HG03108 (cell line): ENCODE data around the gene MDM2.
A peak's percentile ranks its signal among the peaks of the same experiment; 100 is the strongest.

Experiments used
- ATAC-seq: cut with Tn5 transposase; IDR thresholded peaks from one replicate; pipeline ENCODE4 v1.9.1; 2021; ENCODE audit warnings: moderate library complexity; ENCODE audit not compliant: unreplicated experiment

Gene MDM2

DNA sequence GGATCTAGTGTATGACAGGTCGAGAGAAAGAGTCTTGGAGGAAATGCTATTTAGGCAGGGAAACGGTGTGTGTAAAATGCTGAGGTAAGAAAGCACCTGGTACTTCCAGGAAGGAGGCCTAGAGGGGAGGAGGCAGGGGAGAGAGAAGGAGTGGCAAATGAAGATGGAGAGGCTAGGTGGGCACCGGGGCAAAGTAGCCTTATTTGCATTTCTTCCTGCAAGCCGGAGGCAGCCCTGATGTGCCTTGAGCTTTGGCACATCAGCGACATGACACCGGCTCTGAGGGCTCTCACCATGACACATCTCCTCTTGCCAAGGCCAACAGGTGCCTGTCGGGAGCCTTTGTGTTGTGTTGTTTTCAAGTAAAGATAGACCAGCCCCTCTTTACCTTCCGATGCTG lies 63.4 kb downstream of the MDM2 start:
- no peak for ATAC-seq

DNA sequence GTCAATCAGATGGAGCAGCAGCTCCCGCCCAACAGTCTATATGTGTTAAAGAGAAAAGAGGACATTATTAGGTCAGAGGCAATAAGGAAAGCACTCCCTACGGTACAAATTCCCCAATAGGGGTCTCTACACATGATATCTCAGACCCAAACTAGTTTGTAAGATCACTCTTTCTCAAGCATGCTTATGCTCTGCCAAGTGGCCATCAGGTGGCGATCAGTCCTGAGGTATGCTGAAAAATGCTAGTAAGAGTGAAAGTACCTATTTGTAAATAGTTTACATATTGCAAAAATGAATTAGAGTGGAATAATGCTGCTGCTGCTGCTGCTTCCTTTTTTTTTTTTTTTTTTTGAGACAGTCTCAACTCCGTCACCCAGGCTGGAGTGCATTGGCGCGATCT lies 63.9 kb downstream of the MDM2 start:
- no peak for ATAC-seq

DNA sequence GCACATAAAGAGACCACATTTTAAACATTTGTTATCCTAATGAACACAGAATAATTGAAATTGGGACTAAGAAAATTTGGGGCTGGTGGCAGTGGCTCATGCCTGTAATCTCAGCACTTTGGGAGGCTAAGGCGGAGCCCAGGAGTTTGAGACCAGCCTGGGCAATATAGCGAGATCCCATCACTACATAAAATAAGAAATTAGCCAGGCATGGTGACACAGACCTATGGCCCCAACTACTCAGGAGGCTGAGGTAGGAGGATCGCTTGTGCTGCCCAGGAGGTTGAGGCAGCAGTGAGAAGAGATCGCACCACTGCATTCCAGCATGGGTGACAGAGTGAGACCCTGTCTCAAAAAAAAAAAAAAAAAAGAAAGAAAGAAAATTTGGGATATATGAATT lies 65.3 kb downstream of the MDM2 start:
- no peak for ATAC-seq

GRCh38 chr12:68876461-68876860 lies 68.5 kb downstream of the MDM2 start:
- no peak for ATAC-seq

DNA sequence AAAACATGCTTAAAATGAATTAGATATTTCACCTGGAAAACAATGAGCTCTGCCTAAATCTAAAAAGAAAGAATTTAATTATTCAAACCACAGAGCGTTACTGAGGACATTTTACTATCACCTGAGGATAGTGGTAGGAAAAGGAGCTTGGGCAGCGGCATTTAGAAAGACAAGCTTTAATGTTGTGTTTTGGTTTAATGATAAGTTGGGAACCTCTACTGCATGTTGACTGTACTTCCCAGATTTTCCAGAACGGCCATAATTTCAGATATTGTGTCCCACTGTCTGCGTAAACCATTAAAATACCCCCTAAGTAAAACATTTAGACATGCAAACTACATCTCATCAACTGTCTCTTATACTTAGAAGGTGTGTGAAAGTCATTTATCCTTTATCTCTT lies 69.6 kb downstream of the MDM2 start:
- no peak for ATAC-seq

GRCh38 chr12:68878283-68878682 lies 70.3 kb downstream of the MDM2 start:
- ATAC-seq: no peak

DNA sequence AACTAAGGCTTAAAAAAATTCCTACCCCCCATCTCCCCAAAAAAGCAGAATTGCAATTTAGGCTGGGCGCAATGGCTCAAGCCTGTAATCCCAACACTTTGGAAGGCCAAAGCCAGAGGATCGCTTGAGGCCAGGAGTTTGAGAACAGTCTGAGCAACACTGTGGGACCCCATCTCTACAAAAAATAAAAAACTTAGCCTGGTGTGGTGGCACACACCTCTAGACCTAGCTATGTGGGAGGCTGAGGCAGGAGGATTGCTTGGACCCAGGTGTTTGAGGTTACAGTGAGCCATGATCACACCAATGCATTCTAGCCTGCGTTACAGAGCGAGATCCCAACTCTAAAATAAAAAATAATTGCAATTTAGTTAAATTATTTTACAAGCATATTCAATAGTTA lies 70.9 kb downstream of the MDM2 start:
- no peak for ATAC-seq

DNA sequence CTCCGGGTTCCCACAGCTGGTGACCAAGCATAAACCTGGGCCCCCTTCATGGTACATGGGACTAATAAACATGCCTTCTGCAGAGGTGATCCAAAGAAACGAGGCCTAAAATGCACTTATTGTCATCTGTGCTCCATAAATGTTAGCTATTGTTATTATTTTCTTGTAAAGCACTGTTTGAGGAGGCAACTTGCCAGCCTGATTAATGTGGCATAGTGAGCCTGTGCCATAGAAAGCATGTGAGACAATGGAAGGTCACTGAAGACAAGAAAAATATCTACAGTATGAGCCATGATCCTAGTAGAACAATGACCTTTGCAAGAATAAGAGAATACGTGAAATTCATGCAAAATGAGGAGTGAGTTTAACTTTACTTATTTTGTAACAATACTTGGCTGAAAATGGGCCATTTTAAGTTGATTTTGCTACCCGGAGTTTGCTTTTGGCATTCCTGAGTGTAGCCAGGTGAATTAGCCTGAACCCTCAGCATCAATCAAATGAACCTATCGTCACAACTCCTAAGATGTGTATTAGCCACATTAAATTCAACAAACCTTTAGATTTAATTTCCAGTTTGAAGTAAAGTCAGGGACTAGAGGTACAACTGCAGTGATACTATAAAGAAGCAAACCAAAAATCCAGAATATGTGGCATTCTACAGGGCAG lies 72.8 kb downstream of the MDM2 start:
- ATAC-seq: no peak

DNA sequence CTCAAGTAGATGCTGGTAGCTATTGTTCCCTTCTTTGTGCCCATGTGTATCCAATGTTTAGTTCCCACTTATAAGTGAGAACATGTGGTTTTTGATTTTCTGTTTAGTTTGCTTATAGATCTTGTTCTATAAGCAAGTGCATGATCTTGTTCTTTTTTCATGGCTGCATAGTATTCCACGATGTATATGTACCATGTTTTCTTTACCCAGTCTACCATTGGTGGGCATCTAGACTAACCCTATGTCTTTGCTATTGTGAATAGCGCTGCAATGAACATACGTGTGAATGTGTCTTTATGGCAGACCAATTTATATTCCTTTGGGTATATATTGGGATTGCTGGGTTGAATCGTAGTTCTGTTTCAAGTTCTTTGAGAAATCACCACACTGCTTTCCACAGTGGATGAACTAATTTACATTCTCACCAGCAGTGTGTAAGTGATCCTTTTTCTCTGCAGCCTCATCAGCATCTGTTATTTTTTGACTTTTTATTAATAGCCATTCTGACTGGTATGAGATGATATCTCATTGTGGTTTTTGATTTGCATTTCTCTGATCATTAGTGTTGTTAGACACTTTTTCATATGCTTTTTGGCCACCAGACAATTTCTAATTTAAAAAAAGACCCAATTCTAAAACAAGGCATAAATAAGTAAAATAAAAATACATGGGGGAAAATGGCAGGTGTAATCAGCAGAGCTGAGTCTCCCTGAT lies 74.4 kb downstream of the MDM2 start:
- no peak for ATAC-seq

DNA sequence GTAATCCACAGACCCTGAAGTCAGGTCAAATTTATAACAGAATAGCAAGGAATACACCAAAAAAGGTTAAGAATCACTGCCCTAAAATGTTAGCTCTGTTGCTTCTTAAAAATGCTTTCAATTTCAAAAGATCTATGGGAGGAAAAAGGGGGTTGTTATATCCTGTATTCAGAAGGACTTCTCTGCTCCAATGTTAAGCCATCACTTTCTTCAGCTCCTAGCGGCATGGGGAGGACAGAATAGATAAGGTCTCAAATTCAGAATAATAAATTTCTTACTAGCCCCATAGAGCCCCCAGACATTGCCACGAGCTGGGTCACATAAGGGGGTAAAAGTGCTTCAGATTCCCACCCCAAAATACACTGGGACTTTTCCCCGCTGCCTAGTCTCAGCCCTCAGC lies 75.2 kb downstream of the MDM2 start:
- ATAC-seq: no peak

GRCh38 chr12:68884251-68884650 lies 76.3 kb downstream of the MDM2 start:
- ATAC-seq: no peak

DNA sequence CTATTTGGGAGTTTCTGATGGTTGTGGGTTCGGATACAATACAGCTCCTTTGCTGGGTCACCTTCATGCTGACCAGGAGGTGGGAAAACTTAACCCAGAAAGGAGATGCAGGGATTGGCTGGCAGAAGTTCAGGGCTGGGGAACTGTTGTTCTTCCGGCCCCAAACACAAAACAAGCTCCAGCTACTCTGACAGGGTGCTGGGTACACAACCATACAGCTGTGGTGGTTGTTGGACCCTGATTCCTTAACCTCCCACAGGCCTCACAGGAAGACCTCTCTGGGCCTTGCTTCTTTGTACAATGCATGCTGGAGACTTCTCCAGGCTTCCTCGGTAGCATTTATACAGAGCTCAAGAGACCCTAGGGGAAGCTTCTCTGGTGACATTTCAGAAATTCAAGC lies 77.4 kb downstream of the MDM2 start:
- no peak for ATAC-seq

- ATAC-seq: no peak
These were observed 78.9 kb downstream of the MDM2 start for GRCh38 chr12:68886636-68887572.

GRCh38 chr12:68887641-68888040 lies 79.7 kb downstream of the MDM2 start:
- ATAC-seq: no peak

- no peak for ATAC-seq
These were observed 80.3 kb downstream of the MDM2 start for GRCh38 chr12:68888243-68888642.

DNA sequence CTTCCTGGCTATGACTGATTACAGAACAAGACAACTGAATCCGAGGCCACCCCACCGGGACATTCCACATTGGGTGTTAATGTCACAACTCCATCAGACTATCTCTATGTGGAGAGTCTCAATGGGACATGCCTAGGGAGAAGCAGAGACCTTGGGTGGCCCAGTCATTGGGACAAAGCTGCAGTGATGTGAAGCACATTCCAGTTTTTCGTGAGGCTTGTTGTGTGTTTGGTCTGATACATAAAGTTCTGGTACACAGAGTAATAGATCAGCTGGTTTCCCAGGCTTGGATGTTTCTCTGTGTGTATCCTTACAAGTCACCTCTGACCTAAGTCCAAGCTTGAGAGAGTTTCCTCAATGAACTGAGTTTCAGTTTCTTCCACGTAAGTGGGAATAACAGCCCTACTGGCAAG lies 82.7 kb downstream of the MDM2 start:
- no peak for ATAC-seq

GRCh38 chr12:68891141-68891540 lies 83.2 kb downstream of the MDM2 start:
- ATAC-seq: no peak

DNA sequence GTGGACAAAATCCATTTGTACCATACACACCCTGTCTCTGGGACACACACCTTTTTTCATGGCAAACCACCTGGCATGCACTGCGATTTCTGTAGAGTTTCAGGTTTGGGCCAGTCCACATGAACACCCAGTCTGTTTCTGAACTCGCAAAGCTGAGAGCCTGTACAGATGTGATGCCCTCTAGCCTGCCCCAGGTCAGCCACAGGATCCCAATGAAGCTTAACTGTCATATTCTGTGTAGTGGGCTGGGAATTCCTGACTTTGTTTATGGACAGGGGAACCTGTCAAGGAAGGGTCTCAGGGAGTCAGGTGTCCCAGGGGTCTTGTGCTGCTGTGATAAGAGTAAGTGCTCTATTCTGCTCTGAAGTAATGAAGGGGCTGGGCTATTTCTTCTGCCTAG lies 85.2 kb downstream of the MDM2 start:
- ATAC-seq: no peak

- ATAC-seq: no peak
These were observed 85.8 kb downstream of the MDM2 start for GRCh38 chr12:68893741-68894140.

DNA sequence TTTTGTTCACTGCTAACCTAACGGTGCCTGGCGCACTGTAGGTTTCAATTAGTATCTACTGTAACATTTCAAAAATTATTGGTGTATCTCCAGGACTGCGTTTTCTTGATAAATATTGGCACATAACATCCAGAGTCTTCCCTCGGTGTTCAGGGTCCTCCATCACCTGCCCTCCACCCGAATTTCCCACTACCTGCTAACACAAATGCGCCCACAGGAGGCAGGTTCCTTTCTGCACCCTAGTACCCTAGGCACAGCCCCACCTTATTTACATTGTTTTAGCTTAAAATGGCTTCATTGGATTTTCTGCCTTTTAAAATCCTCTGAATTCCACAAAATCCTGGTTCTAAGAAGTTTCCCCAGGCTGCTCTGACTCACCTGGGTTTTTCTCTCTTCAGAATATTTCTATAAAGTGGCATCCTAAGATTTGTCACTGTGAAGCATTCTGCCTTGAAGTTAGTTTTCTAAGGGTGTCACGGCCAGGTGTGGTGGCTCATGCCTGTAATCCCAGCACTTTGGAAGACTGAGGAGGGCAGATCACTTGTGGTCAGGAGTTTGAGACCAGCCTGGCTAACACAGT lies 86.4 kb downstream of the MDM2 start:
- no peak for ATAC-seq

DNA sequence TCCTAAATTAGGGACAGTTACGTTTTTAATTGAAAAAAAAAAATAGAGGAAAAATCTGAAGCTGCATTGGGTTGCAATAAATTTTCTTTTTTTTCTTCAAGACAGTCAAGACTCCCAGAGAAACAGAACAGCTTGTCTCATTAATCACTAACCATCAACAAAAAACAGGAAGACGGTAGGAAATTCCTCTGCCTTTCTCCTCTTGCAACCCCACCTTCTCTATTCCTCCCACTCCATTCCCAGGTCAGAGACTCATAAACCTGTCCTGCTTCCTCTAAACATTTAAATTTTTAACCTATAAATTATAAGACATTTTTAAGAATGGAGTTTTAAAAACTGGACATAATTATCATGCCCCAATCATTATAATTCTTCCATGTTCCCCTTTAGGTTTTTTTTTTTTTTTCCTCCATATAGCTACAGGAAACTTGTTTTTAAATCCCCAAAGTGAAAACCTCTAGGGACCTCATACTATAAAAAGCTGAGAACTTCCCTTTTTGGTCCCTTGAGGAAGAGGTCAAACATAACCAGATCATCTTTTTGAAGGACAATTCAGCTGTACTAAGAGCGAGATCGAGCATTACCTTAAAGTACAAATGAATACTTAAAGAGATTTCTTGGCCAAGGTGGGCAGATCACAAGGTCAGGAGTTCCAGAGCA lies 89.0 kb downstream of the MDM2 start:
- peak; percentile 49 for ATAC-seq
